Ectodermal cell (in vitro differentiated cells): ENCODE results near the gene CLMN.

Source experiments
- H3K27ac ChIP-seq: 2 replicates; pipeline ENCODE4 v1.7.0; 2013; ENCODE audit warnings: mild to moderate bottlenecking, low read depth, low read length; ENCODE audit not compliant: insufficient read depth, poor library complexity, severe bottlenecking
- H3K27me3 ChIP-seq: 2 replicates; pipeline ENCODE4 v1.7.0; 2013; ENCODE audit warnings: mild to moderate bottlenecking, low read length; ENCODE audit not compliant: insufficient read depth, control insufficient read depth, poor library complexity, severe bottlenecking
- H3K36me3 ChIP-seq: one replicate; pipeline ENCODE4 v1.7.0; 2013; ENCODE audit warnings: low read length; ENCODE audit not compliant: control insufficient read depth, insufficient read depth
- H3K4me1 ChIP-seq: one replicate; pipeline ENCODE4 v1.7.0; 2013; ENCODE audit warnings: low read length; ENCODE audit not compliant: control insufficient read depth, insufficient read depth
- H3K4me3 ChIP-seq: 2 replicates; pipeline ENCODE4 v1.7.0; 2013; ENCODE audit warnings: low read depth, low read length, control low read depth; ENCODE audit not compliant: insufficient read depth
- H3K9me3 ChIP-seq: 2 replicates; pipeline ENCODE4 v1.7.0; 2013; ENCODE audit warnings: mild to moderate bottlenecking, low read length, moderate library complexity; ENCODE audit not compliant: control insufficient read depth
- WGBS, 2 experiments: methylation state at CpG; one replicate each; pipeline ENCODE4 v1.1.7; 2013; ENCODE audit warnings: missing lambda C conversion rate in 2 of 2; 5-methylcytosine and 5-hydroxymethylcytosine counted together

The CLMN gene

GRCh38 chr14:95222870-95223398 lies 96.8 kb downstream of the CLMN start:
- no peak overlapping the region for H3K27ac ChIP-seq
- H3K27me3 ChIP-seq: no peaks in the 10 kb centered on the region
- no peaks in the 10 kb centered on the region for H3K9me3 ChIP-seq
- WGBS, 2 experiments: 95 to 96% methylated on average over 3 of the region's 3 CpGs
- no peaks in the 10 kb centered on the region for H3K36me3 ChIP-seq
- H3K4me3 ChIP-seq: no peak overlapping the region
- H3K4me1 ChIP-seq: peaks cover 22% of the 10 kb centered on the region

- WGBS, 2 experiments: 71 to 75% methylated on average over 9 to 10 of the region's 10 CpGs
- no peak overlapping the region for H3K4me3 ChIP-seq
- H3K27me3 ChIP-seq: no peaks in the 10 kb centered on the region
- H3K27ac ChIP-seq: no peak overlapping the region
- no peaks in the 10 kb centered on the region for H3K9me3 ChIP-seq
- peaks cover 22% of the 10 kb centered on the region for H3K4me1 ChIP-seq
- no peaks in the 10 kb centered on the region for H3K36me3 ChIP-seq
Measured at GRCh38 chr14:95222151-95222631, 97.5 kb downstream of the CLMN start.

- Histone ChIP-seq H3K4me1 (peaks cover 22% of the 10 kb centered on the region), H3K27ac (no peak overlapping the region), H3K9me3 (no peaks in the 10 kb centered on the region), H3K27me3 (no peaks in the 10 kb centered on the region), H3K36me3 (no peaks in the 10 kb centered on the region), H3K4me3 (no peak overlapping the region)
- 93 to 94% methylated on average over 12 of the region's 12 CpGs for WGBS, 2 experiments
Measured at GRCh38 chr14:95221531-95221930, 98.2 kb downstream of the CLMN start.

GRCh38 chr14:95220663-95221231 lies 99.0 kb downstream of the CLMN start:
- Histone ChIP-seq H3K4me1 (peaks cover 22% of the 10 kb centered on the region), H3K9me3 (no peaks in the 10 kb centered on the region), H3K27me3 (no peaks in the 10 kb centered on the region), H3K27ac (no peak overlapping the region), H3K4me3 (no peak overlapping the region), H3K36me3 (no peaks in the 10 kb centered on the region)
- WGBS, 2 experiments: 51 to 57% methylated on average over 11 of the region's 11 CpGs

GRCh38 chr14:95218472-95219193 lies 101.1 kb downstream of the CLMN start:
- H3K9me3 ChIP-seq: no peaks in the 10 kb centered on the region
- H3K27ac ChIP-seq: no peak overlapping the region
- WGBS, 2 experiments: 55 to 59% methylated on average over 8 of the region's 8 CpGs
- no peak overlapping the region for H3K4me3 ChIP-seq
- peaks cover 22% of the 10 kb centered on the region for H3K4me1 ChIP-seq
- H3K27me3 ChIP-seq: no peaks in the 10 kb centered on the region
- no peaks in the 10 kb centered on the region for H3K36me3 ChIP-seq

- no peak overlapping the region for H3K4me3 ChIP-seq
- no peaks in the 10 kb centered on the region for H3K9me3 ChIP-seq
- H3K27ac ChIP-seq: no peak overlapping the region
- WGBS, 2 experiments: 89 to 92% methylated on average over 4 of the region's 4 CpGs
- peaks cover 22% of the 10 kb centered on the region for H3K4me1 ChIP-seq
- no peaks in the 10 kb centered on the region for H3K36me3 ChIP-seq
- no peaks in the 10 kb centered on the region for H3K27me3 ChIP-seq
Measured at GRCh38 chr14:95218006-95218405, 101.7 kb downstream of the CLMN start.

- Histone ChIP-seq H3K4me3 (no peak overlapping the region), H3K9me3 (no peaks in the 10 kb centered on the region), H3K36me3 (no peaks in the 10 kb centered on the region), H3K27ac (no peak overlapping the region), H3K4me1 (peaks cover 22% of the 10 kb centered on the region), H3K27me3 (no peaks in the 10 kb centered on the region)
- 84 to 86% methylated on average over 10 of the region's 10 CpGs for WGBS, 2 experiments
Measured at GRCh38 chr14:95217391-95217900, 102.3 kb downstream of the CLMN start.

GRCh38 chr14:95216008-95216407 lies 103.7 kb downstream of the CLMN start:
- H3K4me1 ChIP-seq: peaks cover 7% of the 10 kb centered on the region
- WGBS, 2 experiments: 92 to 93% methylated on average over 8 of the region's 8 CpGs
- no peaks in the 10 kb centered on the region for H3K27me3 ChIP-seq
- no peaks in the 10 kb centered on the region for H3K9me3 ChIP-seq
- no peak overlapping the region for H3K27ac ChIP-seq
- no peaks in the 10 kb centered on the region for H3K36me3 ChIP-seq
- no peak overlapping the region for H3K4me3 ChIP-seq

- no peaks in the 10 kb centered on the region for H3K4me1 ChIP-seq
- H3K27me3 ChIP-seq: no peaks in the 10 kb centered on the region
- H3K4me3 ChIP-seq: no peak overlapping the region
- WGBS, 2 experiments: 85 to 92% methylated on average over 2 to 3 of the region's 3 CpGs
- H3K9me3 ChIP-seq: no peaks in the 10 kb centered on the region
- H3K36me3 ChIP-seq: no peaks in the 10 kb centered on the region
- no peak overlapping the region for H3K27ac ChIP-seq
Measured at GRCh38 chr14:95215094-95215725, 104.5 kb downstream of the CLMN start.

GRCh38 chr14:95213774-95214173 lies 105.9 kb downstream of the CLMN start:
- Histone ChIP-seq H3K4me1 (no peaks in the 10 kb centered on the region), H3K27ac (no peak overlapping the region), H3K4me3 (no peak overlapping the region), H3K36me3 (no peaks in the 10 kb centered on the region), H3K9me3 (no peaks in the 10 kb centered on the region), H3K27me3 (no peaks in the 10 kb centered on the region)
- WGBS, 2 experiments: 90 to 93% methylated on average over 3 of the region's 3 CpGs
